Mesendoderm (in vitro differentiated cells): ENCODE measurements around the gene DNAJB1.

Experiments
- DNase-seq: peaks from one replicate; pipeline ENCODE4 v3.0.0; 2013
- H2AK5ac ChIP-seq: 2 replicates; pipeline ENCODE4 v1.6.1; 2013; ENCODE audit warnings: low read length, inconsistent platforms
- H2BK120ac ChIP-seq: 2 replicates; pipeline ENCODE4 v1.6.1; 2013; ENCODE audit warnings: low read depth, mild to moderate bottlenecking, low read length, moderate library complexity, mixed read lengths
- H2BK15ac ChIP-seq: replicated peaks from 2 replicates; pipeline ENCODE4 v1.6.1; 2013; ENCODE audit warnings: low read depth, mild to moderate bottlenecking, moderate library complexity
- H2BK5ac ChIP-seq: 2 replicates; pipeline ENCODE4 v1.6.1; 2013; ENCODE audit warnings: low read length, inconsistent platforms
- H3K18ac ChIP-seq: 2 replicates; pipeline ENCODE4 v1.6.1; 2013; ENCODE audit warnings: mild to moderate bottlenecking, low read length, mixed read lengths
- H3K23ac ChIP-seq: one replicate; pipeline ENCODE4 v1.6.1; 2013; ENCODE audit warnings: low read length
- H3K27ac ChIP-seq: 2 replicates; pipeline ENCODE4 v1.5.1; 2013; ENCODE audit warnings: low read depth, mild to moderate bottlenecking, inconsistent platforms, low read length, moderate library complexity
- H3K27me3 ChIP-seq: 2 replicates; pipeline ENCODE4 v1.6.1; 2013; ENCODE audit warnings: low read length, control low read depth, mild to moderate bottlenecking, inconsistent platforms; ENCODE audit not compliant: insufficient read depth, poor library complexity
- H3K36me3 ChIP-seq: 2 replicates; pipeline ENCODE4 v1.6.1; 2013; ENCODE audit warnings: low read length, inconsistent platforms; ENCODE audit not compliant: control insufficient read depth, insufficient read depth
- H3K4ac ChIP-seq: one replicate; pipeline ENCODE4 v1.6.1; 2013; ENCODE audit warnings: low read depth, mild to moderate bottlenecking, low read length, moderate library complexity
- H3K4me1 ChIP-seq: 2 replicates; pipeline ENCODE4 v1.6.1; 2013; ENCODE audit warnings: low read depth, low read length, inconsistent platforms; ENCODE audit not compliant: control insufficient read depth
- H3K4me2 ChIP-seq: 2 replicates; pipeline ENCODE4 v1.6.1; 2013; ENCODE audit warnings: low read length
- H3K4me3 ChIP-seq: 2 replicates; pipeline ENCODE4 v1.5.1; 2013; ENCODE audit warnings: mild to moderate bottlenecking, low read length
- H3K56ac ChIP-seq: one replicate; pipeline ENCODE4 v1.6.1; 2013; ENCODE audit warnings: low read length
- H3K79me1 ChIP-seq: 2 replicates; pipeline ENCODE4 v1.6.1; 2013; ENCODE audit warnings: low read length, inconsistent platforms
- H3K79me2 ChIP-seq: 2 replicates; pipeline ENCODE4 v1.6.1; 2013; ENCODE audit warnings: mild to moderate bottlenecking, low read length; ENCODE audit not compliant: control insufficient read depth, insufficient read depth
- H3K9ac ChIP-seq: 2 replicates; pipeline ENCODE4 v1.6.1; 2013; ENCODE audit warnings: low read length, inconsistent platforms
- H4K5ac ChIP-seq: one replicate; pipeline ENCODE4 v1.6.1; 2013; ENCODE audit warnings: low read length
- H4K8ac ChIP-seq: one replicate; pipeline ENCODE4 v1.6.1; 2013; ENCODE audit warnings: low read depth, mild to moderate bottlenecking, control low read depth, low read length, moderate library complexity
- WGBS: extraction: QIAGEN DNeasy Blood & Tissue Kit; methylation state at CpG from one replicate; pipeline ENCODE4 v1.1.7; 2013; ENCODE audit warnings: low lambda C conversion rate, missing lambda C conversion rate; ENCODE audit not compliant: insufficient coverage; ENCODE audit errors: extremely low coverage; 5-methylcytosine and 5-hydroxymethylcytosine counted together

Gene DNAJB1

GRCh38 chr19:14495672-14496028 is 22.5 kb downstream of the DNAJB1 start:
- Histone ChIP-seq H3K36me3 (no peaks in the 10 kb centered on the region), H3K18ac (peak overlapping the region; percentile 82), H4K5ac (no peak overlapping the region), H4K8ac (no peak overlapping the region), H3K23ac (no peak overlapping the region), H3K56ac (peak overlapping the region; percentile 96), H3K27ac (no peak overlapping the region), H2BK5ac (no peak overlapping the region), H2BK120ac (no peak overlapping the region), H3K4me2 (peak overlapping the region; percentile 88), H3K4ac (peak overlapping the region; percentile 22), H3K79me1 (peaks cover 10% of the 10 kb centered on the region), H3K9ac (peak overlapping the region; percentile 77), H3K4me1 (peaks cover 2% of the 10 kb centered on the region), H3K79me2 (peaks cover 9% of the 10 kb centered on the region), H2AK5ac (no peak overlapping the region), H3K27me3 (no peaks in the 10 kb centered on the region), H2BK15ac (no peak overlapping the region), H3K4me3 (peak overlapping the region; percentile 69)
- no peak for DNase-seq
- WGBS, result no CpG with 5 or more reads among the region's 28 CpGs

- Histone ChIP-seq H3K79me1 (peaks cover 10% of the 10 kb centered on the region), H3K4ac (peak overlapping the region; percentile 22), H2BK15ac (no peak overlapping the region), H3K4me3 (peak overlapping the region; percentile 69), H2BK5ac (no peak overlapping the region), H3K9ac (peak overlapping the region; percentile 77), H3K4me2 (peak overlapping the region; percentile 88), H4K8ac (no peak overlapping the region), H3K79me2 (peaks cover 9% of the 10 kb centered on the region), H3K27me3 (no peaks in the 10 kb centered on the region), H3K27ac (no peak overlapping the region), H2BK120ac (no peak overlapping the region), H3K18ac (peak overlapping the region; percentile 82), H3K56ac (peak overlapping the region; percentile 96), H2AK5ac (no peak overlapping the region), H3K36me3 (no peaks in the 10 kb centered on the region), H4K5ac (no peak overlapping the region), H3K4me1 (peaks cover 2% of the 10 kb centered on the region), H3K23ac (no peak overlapping the region)
- WGBS, result no CpG with 5 or more reads among the region's 14 CpGs
- DNase-seq, result no peak
Measured at GRCh38 chr19:14494910-14495671, 23.1 kb downstream of the DNAJB1 start.

- Histone ChIP-seq H3K9ac (no peak overlapping the region), H3K27ac (no peak overlapping the region), H2BK5ac (no peak overlapping the region), H3K18ac (no peak overlapping the region), H3K4me2 (no peak overlapping the region), H2AK5ac (no peak overlapping the region), H3K79me2 (peaks cover 9% of the 10 kb centered on the region), H3K56ac (no peak overlapping the region), H3K4me1 (peaks cover 2% of the 10 kb centered on the region), H3K36me3 (no peaks in the 10 kb centered on the region), H3K4me3 (no peak overlapping the region), H2BK120ac (no peak overlapping the region), H3K79me1 (peaks cover 10% of the 10 kb centered on the region), H4K5ac (no peak overlapping the region), H3K4ac (no peak overlapping the region), H3K27me3 (no peaks in the 10 kb centered on the region), H2BK15ac (no peak overlapping the region), H3K23ac (no peak overlapping the region), H4K8ac (no peak overlapping the region)
- no peak for DNase-seq
- WGBS, result no CpG with 5 or more reads among the region's 4 CpGs
Measured at GRCh38 chr19:14494411-14494810, 23.8 kb downstream of the DNAJB1 start.

GRCh38 chr19:14492756-14493337 is 25.4 kb downstream of the DNAJB1 start:
- H3K79me2 ChIP-seq, result peaks cover 9% of the 10 kb centered on the region
- H2BK120ac ChIP-seq, result no peak overlapping the region
- no peak overlapping the region for H3K4me3 ChIP-seq
- no peak overlapping the region for H3K18ac ChIP-seq
- H3K79me1 ChIP-seq, result peaks cover 10% of the 10 kb centered on the region
- no peaks in the 10 kb centered on the region for H3K36me3 ChIP-seq
- no peak for DNase-seq
- H2BK15ac ChIP-seq, result no peak overlapping the region
- no peak overlapping the region for H3K9ac ChIP-seq
- peaks cover 2% of the 10 kb centered on the region for H3K4me1 ChIP-seq
- H3K27me3 ChIP-seq, result no peaks in the 10 kb centered on the region
- H2BK5ac ChIP-seq, result no peak overlapping the region
- no peak overlapping the region for H3K56ac ChIP-seq
- H4K8ac ChIP-seq, result no peak overlapping the region
- H3K4ac ChIP-seq, result no peak overlapping the region
- no peak overlapping the region for H3K23ac ChIP-seq
- WGBS, result no CpG with 5 or more reads among the region's 5 CpGs
- no peak overlapping the region for H4K5ac ChIP-seq
- no peak overlapping the region for H2AK5ac ChIP-seq
- no peak overlapping the region for H3K4me2 ChIP-seq
- H3K27ac ChIP-seq, result no peak overlapping the region

GRCh38 chr19:14487370-14488125 is 30.6 kb downstream of the DNAJB1 start:
- no peak overlapping the region for H4K8ac ChIP-seq
- H3K18ac ChIP-seq, result no peak overlapping the region
- DNase-seq, result no peak
- H3K27ac ChIP-seq, result no peak overlapping the region
- no peaks in the 10 kb centered on the region for H3K79me2 ChIP-seq
- no peak overlapping the region for H3K4me2 ChIP-seq
- H2BK15ac ChIP-seq, result no peak overlapping the region
- no peak overlapping the region for H4K5ac ChIP-seq
- H3K36me3 ChIP-seq, result no peaks in the 10 kb centered on the region
- no CpG with 5 or more reads among the region's 16 CpGs for WGBS
- peaks cover 4% of the 10 kb centered on the region for H3K79me1 ChIP-seq
- no peaks in the 10 kb centered on the region for H3K27me3 ChIP-seq
- no peak overlapping the region for H3K4me3 ChIP-seq
- no peak overlapping the region for H3K23ac ChIP-seq
- no peak overlapping the region for H2AK5ac ChIP-seq
- no peak overlapping the region for H3K4ac ChIP-seq
- H3K9ac ChIP-seq, result no peak overlapping the region
- no peak overlapping the region for H2BK5ac ChIP-seq
- H3K56ac ChIP-seq, result no peak overlapping the region
- no peaks in the 10 kb centered on the region for H3K4me1 ChIP-seq
- no peak overlapping the region for H2BK120ac ChIP-seq
